ENCODE data around the gene DNAJC13. TPM values are rescaled to one million over a fixed set of nuclear protein-coding genes. Genes with fewer than 3 reads are reported as not detected.

The DNAJC13 gene
- total RNA-seq, 1 donor from 2014 or later = 45.0 TPM

GRCh38 chr3:132448216-132448961 is 31.1 kb downstream of the DNAJC13 start:
- no peak overlapping the region for H3K27ac ChIP-seq
- peaks cover 54% of the 10 kb centered on the region for H3K4me1 ChIP-seq
- intact Hi-C loops (cut with DNase I) = no loop called here
- no peaks in the 10 kb centered on the region for H3K9me3 ChIP-seq
- H3K36me3 ChIP-seq = peaks cover 28% of the 10 kb centered on the region
- DNase-seq (no peak), ATAC-seq (no peak)
- H3K4me3 ChIP-seq = no peak overlapping the region
- no peak for TF ChIP-seq CTCF (IDR thresholded peaks at IDR 0.05)
- no peaks in the 10 kb centered on the region for H3K27me3 ChIP-seq (ENCODE audit: low read depth)

GRCh38 chr3:132456136-132456535 is 38.8 kb downstream of the DNAJC13 start:
- ATAC-seq = no peak

DNA sequence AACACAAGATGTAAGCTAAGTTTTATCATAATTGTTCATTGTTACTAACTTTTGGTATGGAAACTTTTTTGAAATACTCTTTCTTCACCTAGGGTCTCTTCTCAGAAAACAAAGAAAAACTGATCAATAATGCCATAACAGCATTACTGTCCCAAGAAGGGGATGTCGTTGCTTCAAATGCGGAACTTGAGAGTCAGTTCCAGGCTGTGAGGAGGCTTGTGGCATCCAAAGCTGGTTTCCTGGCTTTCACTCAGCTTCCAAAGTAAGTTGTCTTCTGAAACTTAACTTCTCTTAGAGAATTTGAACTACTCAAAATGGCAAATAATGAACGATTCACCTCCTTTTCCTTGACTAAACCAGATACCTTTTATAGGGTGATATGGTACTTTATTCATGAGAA is 39.3 kb downstream of the DNAJC13 start:
- no peaks in the 10 kb centered on the region for H3K9me3 ChIP-seq
- intact Hi-C loops (cut with DNase I) = no loop called here
- TF ChIP-seq CTCF (IDR thresholded peaks at IDR 0.05) = no peak
- H3K27ac ChIP-seq = no peak overlapping the region
- ATAC-seq (no peak), DNase-seq (no peak)
- peaks cover 96% of the 10 kb centered on the region for H3K36me3 ChIP-seq
- no peak overlapping the region for H3K4me3 ChIP-seq
- H3K27me3 ChIP-seq (ENCODE audit: low read depth) = no peaks in the 10 kb centered on the region
- H3K4me1 ChIP-seq = no peaks in the 10 kb centered on the region

More at GRCh38 chr3:132456136-132456535, 38.8 kb downstream of the DNAJC13 start:
- intact Hi-C loops (cut with DNase I) = no loop called here
- no peak overlapping the region for H3K27ac ChIP-seq
- H3K4me1 ChIP-seq = no peaks in the 10 kb centered on the region
- peaks cover 95% of the 10 kb centered on the region for H3K36me3 ChIP-seq
- H3K27me3 ChIP-seq (ENCODE audit: low read depth) = no peaks in the 10 kb centered on the region
- no peak for DNase-seq
- no peak for TF ChIP-seq CTCF (IDR thresholded peaks at IDR 0.05)
- no peaks in the 10 kb centered on the region for H3K9me3 ChIP-seq
- no peak overlapping the region for H3K4me3 ChIP-seq

DNA sequence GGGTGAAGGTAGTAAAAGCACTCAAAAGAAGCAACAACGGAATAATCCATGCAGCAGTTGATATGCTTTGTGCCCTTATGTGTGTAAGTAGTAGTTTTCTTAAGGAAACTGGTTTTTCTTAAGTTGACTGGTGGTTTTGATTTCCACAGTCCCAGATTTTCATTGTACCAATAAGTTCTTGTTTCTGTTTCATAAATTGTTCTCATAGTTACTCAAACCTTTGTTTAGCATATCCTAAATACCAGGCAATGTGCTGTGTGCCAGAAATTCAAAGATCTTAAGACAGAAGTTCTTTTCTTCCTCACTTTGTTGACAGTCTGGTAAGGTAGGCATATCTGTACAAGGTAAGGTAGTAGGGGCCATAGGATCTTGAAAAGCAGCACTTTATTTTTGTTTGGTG is 40.0 kb downstream of the DNAJC13 start:
- no peak for DNase-seq

GRCh38 chr3:132459551-132459950 is 42.2 kb downstream of the DNAJC13 start:
- no peak for TF ChIP-seq CTCF (IDR thresholded peaks at IDR 0.05)
- intact Hi-C loops (cut with DNase I) = no loop called here
- Histone ChIP-seq H3K36me3 (peaks cover 87% of the 10 kb centered on the region), H3K27ac (no peak overlapping the region), H3K4me3 (no peak overlapping the region), H3K27me3 (ENCODE audit: low read depth) (no peaks in the 10 kb centered on the region), H3K4me1 (no peaks in the 10 kb centered on the region), H3K9me3 (no peaks in the 10 kb centered on the region)
- ATAC-seq (no peak), DNase-seq (no peak)

More for the DNA sequence above, 40.0 kb downstream of the DNAJC13 start:
- intact Hi-C loops (cut with DNase I) = no loop called here
- no peaks in the 10 kb centered on the region for H3K9me3 ChIP-seq
- no peak overlapping the region for H3K27ac ChIP-seq
- no peaks in the 10 kb centered on the region for H3K27me3 ChIP-seq (ENCODE audit: low read depth)
- ATAC-seq = no peak
- H3K36me3 ChIP-seq = peaks cover 93% of the 10 kb centered on the region
- TF ChIP-seq CTCF (IDR thresholded peaks at IDR 0.05) = no peak
- no peaks in the 10 kb centered on the region for H3K4me1 ChIP-seq
- no peak overlapping the region for H3K4me3 ChIP-seq
